ELF-1 (cell line): ENCODE measurements around the gene HAPLN1.

Experiments used
- DNase-seq: peaks from one replicate; pipeline ENCODE4 v3.0.0-alpha.2; 2016; ENCODE audit warnings: low read depth, low spot score

HAPLN1 gene

GRCh38 chr5:83641946-83642345, 78.7 kb downstream of the HAPLN1 start:
- DNase-seq, result no peak

GRCh38 chr5:83639911-83640310, 80.7 kb downstream of the HAPLN1 start:
- DNase-seq, result no peak

GRCh38 chr5:83636156-83636555, 84.5 kb downstream of the HAPLN1 start:
- DNase-seq, result no peak

GRCh38 chr5:83633285-83633684, 87.4 kb downstream of the HAPLN1 start:
- DNase-seq, result no peak

GRCh38 chr5:83632874-83633273, 87.8 kb downstream of the HAPLN1 start:
- DNase-seq, result peak; percentile 57

- DNase-seq, result no peak
Observed at GRCh38 chr5:83628360-83628759, 92.3 kb downstream of the HAPLN1 start.

- no peak for DNase-seq
Observed at GRCh38 chr5:83614841-83615240, 105.8 kb downstream of the HAPLN1 start.

- peak; percentile 71 for DNase-seq
Observed at GRCh38 chr5:83608122-83608521, 112.5 kb downstream of the HAPLN1 start.

- no peak for DNase-seq
Observed at GRCh38 chr5:83595217-83595616, 125.4 kb downstream of the HAPLN1 start.

GRCh38 chr5:83590966-83591365, 129.7 kb downstream of the HAPLN1 start:
- DNase-seq, result no peak

GRCh38 chr5:83589786-83590185, 130.9 kb downstream of the HAPLN1 start:
- no peak for DNase-seq
